ENCODE results near the gene MTHFR.
A peak's percentile ranks its signal among the peaks of the same experiment; 100 is the strongest.

MTHFR gene

GRCh38 chr1:11735854-11736745, 69.7 kb downstream of the MTHFR start, which contains the start of gene AGTRAP (continued):
- TF ChIP-seq PATZ1 (tag by site-specific recombination; IDR thresholded peaks at IDR 0.05) (peak; percentile 87), ZSCAN5A (tag by site-specific recombination; IDR thresholded peaks at IDR 0.05) (no peak), ZNF140 (tag by site-specific recombination; IDR thresholded peaks at IDR 0.05) (no peak), ZNF658 (tag by site-specific recombination; IDR thresholded peaks at IDR 0.05) (no peak), ZFP69B (tag by site-specific recombination; IDR thresholded peaks at IDR 0.05) (no peak), ZNF433 (tag by site-specific recombination; IDR thresholded peaks at IDR 0.05; ENCODE audit: low read depth) (no peak), ZBTB20 (tag by site-specific recombination; IDR thresholded peaks at IDR 0.05) (peak; percentile 64), MZF1 (tag by site-specific recombination; IDR thresholded peaks at IDR 0.05; ENCODE audit: borderline replicate concordance) (no peak), ZBTB6 (tag by site-specific recombination; IDR thresholded peaks at IDR 0.05) (peak; percentile 58; the same call in 1 of the 2 replicates), ZNF138 (tag by site-specific recombination; IDR thresholded peaks at IDR 0.05; ENCODE audit: borderline replicate concordance) (no peak), ZNF544 (tag by site-specific recombination; IDR thresholded peaks at IDR 0.05) (no peak), ZNF280D (tag by site-specific recombination; IDR thresholded peaks at IDR 0.05) (no peak), ZBTB49 (tag by site-specific recombination; IDR thresholded peaks at IDR 0.05; ENCODE audit: low read depth) (no peak), ZNF530 (tag by site-specific recombination; IDR thresholded peaks at IDR 0.05; ENCODE audit: low read depth) (no peak), ZNF221 (tag by site-specific recombination; IDR thresholded peaks at IDR 0.05; ENCODE audit: borderline replicate concordance) (no peak), ZNF175 (tag by site-specific recombination; IDR thresholded peaks at IDR 0.05) (no peak), ZNF266 (tag by site-specific recombination; IDR thresholded peaks at IDR 0.05; ENCODE audit: low read depth) (no peak), ZNF830 (tag by site-specific recombination; IDR thresholded peaks at IDR 0.05; ENCODE audit: low read depth) (no peak), ZFP3 (tag by site-specific recombination; IDR thresholded peaks at IDR 0.05; ENCODE audit: low read depth) (no peak), ZNF513 (tag by site-specific recombination; IDR thresholded peaks at IDR 0.05) (peak; percentile 75; the same call in 1 of the 2 replicates), TSHZ1 (tag by site-specific recombination; IDR thresholded peaks at IDR 0.05; ENCODE audit: borderline replicate concordance) (no peak), ZBTB48 (tag by site-specific recombination; IDR thresholded peaks at IDR 0.05) (peak; percentile 84)

All from HEK293 (cell line).